Left lung (tissue), 10 donors: ENCODE data around the gene MRM1. TPM values are rescaled to one million over a fixed set of nuclear protein-coding genes. Genes with fewer than 3 reads are reported as not detected.

Source experiments
- ATAC-seq: fragments of 200-7000 bp; cut with Tn5 transposase; one replicate; pipeline ENCODE4 v1.9.1; 2020; ENCODE audit warnings: moderate library complexity
- DNase-seq, 4 donors: peaks; one replicate each; pipeline ENCODE4 v3.0.0-alpha.2; 2013 to 2020
- H3K27ac ChIP-seq, 2 donors: fragments of 200-600 bp; sonication (generic) in 1 of 2; one replicate each; pipeline versions ENCODE4 v1.5.0 to v1.8.0; 2020 to 2021
- H3K27me3 ChIP-seq, 2 donors: fragments of 200-600 bp; sonication (generic) in 1 of 2; one replicate each; pipeline versions ENCODE4 v1.5.0 to v1.8.0; 2020 to 2021
- H3K36me3 ChIP-seq, 2 donors: fragments of 200-600 bp; sonication (generic) in 1 of 2; one replicate each; pipeline versions ENCODE4 v1.5.0 to v1.8.0; 2020 to 2021
- H3K4me1 ChIP-seq, 2 donors: fragments of 200-600 bp; one replicate each; pipeline ENCODE4 v1.8.0; 2021
- H3K4me3 ChIP-seq, 2 donors: fragments of 200-600 bp; sonication (generic) in 1 of 2; one replicate each; pipeline versions ENCODE4 v1.5.0 to v1.8.0; 2020 to 2021; ENCODE audit warnings: mild to moderate bottlenecking in 1 of 2
- H3K9me3 ChIP-seq, 2 donors: fragments of 200-600 bp; sonication (generic) in 1 of 2; one replicate each; pipeline versions ENCODE4 v1.5.0 to v1.8.0; 2020 to 2021
- CTCF ChIP-seq, 2 donors: fragments of 200-600 bp; sonication (generic) in 1 of 2; IDR thresholded peaks; one replicate each; pipeline versions ENCODE4 v1.5.0 to v1.8.0; 2021; ENCODE audit warnings: antibody characterized with exemption in 2 of 2
- intact Hi-C, 2 donors: fragments of 100-400 bp; cut with DNase I; formaldehyde crosslinking; loops; one replicate each; pipeline versions ENCODE4 v1.11.2 to v1.14.2; 2022
- polyA plus RNA-seq, 6 donors: library from polyadenylated mRNA; unstranded; fragments of 120-200 nt; gene quantifications; one replicate each; pipeline ENCODE4 v1.2.1, GENCODE V29; 2013; ENCODE audit not compliant: insufficient read length in 6 of 6
- total RNA-seq, 2 donors: library from RNA; stranded (reverse); fragmentation: NEBNext Ultra II Directional; extraction: Animal tissue kit (Norgen Biotek cat#: 25700); gene quantifications; one replicate each; pipeline ENCODE4 v1.2.1, GENCODE V29; 2021
- donor health status: DM: no; HTN: yes; CAD: no.
- donor health status: DM: no; HTN: no; CAD: no.

Gene MRM1
- total and polyA plus RNA-seq, 8 donors: 3.1 to 6.4 (median 4.8) TPM

GRCh38 chr17:36617773-36618172 is 16.4 kb downstream of the MRM1 start:
- ATAC-seq (no peak), DNase-seq (no peak)
- intact Hi-C loops: no loop called here
- TF ChIP-seq CTCF (IDR thresholded peaks at IDR 0.05): no peak
- no peaks in the 10 kb centered on the region for H3K9me3 ChIP-seq
- no peaks in the 10 kb centered on the region for H3K36me3 ChIP-seq
- H3K27me3 ChIP-seq: peaks cover 0 to 56% of the 10 kb centered on the region in 2 donors
- no peak overlapping the region for H3K27ac ChIP-seq
- no peaks in the 10 kb centered on the region for H3K4me1 ChIP-seq
- no peak overlapping the region for H3K4me3 ChIP-seq

- intact Hi-C loops: no loop called here
- DNase-seq (no peak), ATAC-seq (no peak)
- H3K4me3 ChIP-seq: no peak overlapping the region
- TF ChIP-seq CTCF (IDR thresholded peaks at IDR 0.05): no peak
- H3K36me3 ChIP-seq: no peaks in the 10 kb centered on the region
- H3K9me3 ChIP-seq: no peaks in the 10 kb centered on the region
- H3K27ac ChIP-seq: no peak overlapping the region
- no peaks in the 10 kb centered on the region for H3K4me1 ChIP-seq
- H3K27me3 ChIP-seq: peaks cover 0 to 2% of the 10 kb centered on the region in 2 donors
Measured at GRCh38 chr17:36623281-36623680, 21.9 kb downstream of the MRM1 start.

- no peak for ATAC-seq
- H3K4me1 ChIP-seq: no peaks in the 10 kb centered on the region
- H3K4me3 ChIP-seq: no peak overlapping the region
- H3K27me3 ChIP-seq: peaks cover 0 to 9% of the 10 kb centered on the region in 2 donors
- intact Hi-C loops: loop anchor here in 1 of 2 donors (5.0 kb wide), 1 partner anchor 422 kb away; no protein-coding TSS in a partner anchor
- no peak overlapping the region for H3K27ac ChIP-seq
- H3K9me3 ChIP-seq: no peaks in the 10 kb centered on the region
- no peak for TF ChIP-seq CTCF (IDR thresholded peaks at IDR 0.05)
- no peak for DNase-seq
- H3K36me3 ChIP-seq: no peaks in the 10 kb centered on the region
Measured at GRCh38 chr17:36625188-36625587, 23.8 kb downstream of the MRM1 start.

- DNase-seq (no peak), ATAC-seq (no peak)
- H3K4me3 ChIP-seq: no peak overlapping the region
- H3K9me3 ChIP-seq: no peaks in the 10 kb centered on the region
- no peaks in the 10 kb centered on the region for H3K4me1 ChIP-seq
- intact Hi-C loops: loop anchor here in 1 of 2 donors (5.0 kb wide), 1 partner anchor 420 kb away; no protein-coding TSS in a partner anchor
- H3K27ac ChIP-seq: no peak overlapping the region
- H3K36me3 ChIP-seq: no peaks in the 10 kb centered on the region
- H3K27me3 ChIP-seq: peaks cover 0 to 11% of the 10 kb centered on the region in 2 donors
- no peak for TF ChIP-seq CTCF (IDR thresholded peaks at IDR 0.05)
Measured at GRCh38 chr17:36627101-36627500, 25.7 kb downstream of the MRM1 start.

GRCh38 chr17:36628576-36628975 is 27.2 kb downstream of the MRM1 start:
- DNase-seq (no peak), ATAC-seq (no peak)
- no peaks in the 10 kb centered on the region for H3K9me3 ChIP-seq
- no peak overlapping the region for H3K4me3 ChIP-seq
- peaks cover 0 to 17% of the 10 kb centered on the region in 2 donors for H3K27me3 ChIP-seq
- H3K4me1 ChIP-seq: no peaks in the 10 kb centered on the region
- H3K36me3 ChIP-seq: no peaks in the 10 kb centered on the region
- intact Hi-C loops: loop anchor here in 1 of 2 donors (5.0 kb wide), 1 partner anchor 419 kb away; no protein-coding TSS in a partner anchor
- no peak overlapping the region for H3K27ac ChIP-seq
- no peak for TF ChIP-seq CTCF (IDR thresholded peaks at IDR 0.05)
